Type B pancreatic cell (in vitro differentiated cells): ENCODE data around the gene HLA-DMA. TPM values are rescaled to one million over a fixed set of nuclear protein-coding genes. Genes with fewer than 3 reads are reported as not detected.
"Not testable (repeated sequence)": the region's sequence is repeated elsewhere in the genome, so short reads cannot be mapped to it uniquely, and the experiment has no call there.

Source experiments
- DNase-seq: peaks from one replicate; pipeline ENCODE4 v3.0.0; 2021; ENCODE audit warnings: mixed read lengths; ENCODE audit not compliant: unreplicated experiment; ENCODE audit errors: extremely low spot score
- H3K27ac Mint-ChIP-seq: 2 replicates; pipeline ENCODE4 v1.8.0; 2021; ENCODE audit warnings: mild to moderate bottlenecking, mixed read lengths
- H3K27me3 Mint-ChIP-seq: 2 replicates; pipeline ENCODE4 v1.8.0; 2021; ENCODE audit warnings: mixed read lengths
- H3K36me3 Mint-ChIP-seq: 2 replicates; pipeline ENCODE4 v1.8.0; 2021; ENCODE audit warnings: mixed read lengths
- H3K4me1 Mint-ChIP-seq: one replicate; pipeline ENCODE4 v1.8.0; 2021; ENCODE audit warnings: mixed read lengths; ENCODE audit not compliant: unreplicated experiment
- H3K4me3 Mint-ChIP-seq: 2 replicates; pipeline ENCODE4 v1.8.0; 2021; ENCODE audit warnings: mild to moderate bottlenecking, mixed read lengths
- H3K9me3 Mint-ChIP-seq: 2 replicates; pipeline ENCODE4 v1.8.0; 2021; ENCODE audit warnings: mixed read lengths
- total RNA-seq: library from RNA; stranded (reverse); gene quantifications from 2 replicates; pipeline ENCODE4 v1.2.1, GENCODE V29; 2021; ENCODE audit warnings: low replicate concordance
- TF ChIP-seq, protein P1 (sequence below): fragments of 200-600 bp; sonication (generic); conservative IDR thresholded peaks from 2 replicates; pipeline ENCODE4 v1.5.0; 2021; ENCODE audit warnings: antibody characterized with exemption, mild to moderate bottlenecking

HLA-DMA gene
- total RNA-seq, 1 donor from 2014 or later: 1.5 TPM

- peaks cover 5% of the 10 kb centered on the region for H3K4me1 Mint-ChIP-seq
- TF ChIP-seq, protein P1, sequence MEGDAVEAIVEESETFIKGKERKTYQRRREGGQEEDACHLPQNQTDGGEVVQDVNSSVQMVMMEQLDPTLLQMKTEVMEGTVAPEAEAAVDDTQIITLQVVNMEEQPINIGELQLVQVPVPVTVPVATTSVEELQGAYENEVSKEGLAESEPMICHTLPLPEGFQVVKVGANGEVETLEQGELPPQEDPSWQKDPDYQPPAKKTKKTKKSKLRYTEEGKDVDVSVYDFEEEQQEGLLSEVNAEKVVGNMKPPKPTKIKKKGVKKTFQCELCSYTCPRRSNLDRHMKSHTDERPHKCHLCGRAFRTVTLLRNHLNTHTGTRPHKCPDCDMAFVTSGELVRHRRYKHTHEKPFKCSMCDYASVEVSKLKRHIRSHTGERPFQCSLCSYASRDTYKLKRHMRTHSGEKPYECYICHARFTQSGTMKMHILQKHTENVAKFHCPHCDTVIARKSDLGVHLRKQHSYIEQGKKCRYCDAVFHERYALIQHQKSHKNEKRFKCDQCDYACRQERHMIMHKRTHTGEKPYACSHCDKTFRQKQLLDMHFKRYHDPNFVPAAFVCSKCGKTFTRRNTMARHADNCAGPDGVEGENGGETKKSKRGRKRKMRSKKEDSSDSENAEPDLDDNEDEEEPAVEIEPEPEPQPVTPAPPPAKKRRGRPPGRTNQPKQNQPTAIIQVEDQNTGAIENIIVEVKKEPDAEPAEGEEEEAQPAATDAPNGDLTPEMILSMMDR: no peak
- H3K27ac Mint-ChIP-seq: no peak overlapping the region
- no peaks in the 10 kb centered on the region for H3K9me3 Mint-ChIP-seq
- no peak for DNase-seq
- H3K36me3 Mint-ChIP-seq: no peaks in the 10 kb centered on the region
- peaks cover 23% of the 10 kb centered on the region for H3K27me3 Mint-ChIP-seq
- H3K4me3 Mint-ChIP-seq: no peak overlapping the region
These were observed 8.8 kb downstream of the HLA-DMA start for GRCh38 chr6:32943864-32944649.

DNA sequence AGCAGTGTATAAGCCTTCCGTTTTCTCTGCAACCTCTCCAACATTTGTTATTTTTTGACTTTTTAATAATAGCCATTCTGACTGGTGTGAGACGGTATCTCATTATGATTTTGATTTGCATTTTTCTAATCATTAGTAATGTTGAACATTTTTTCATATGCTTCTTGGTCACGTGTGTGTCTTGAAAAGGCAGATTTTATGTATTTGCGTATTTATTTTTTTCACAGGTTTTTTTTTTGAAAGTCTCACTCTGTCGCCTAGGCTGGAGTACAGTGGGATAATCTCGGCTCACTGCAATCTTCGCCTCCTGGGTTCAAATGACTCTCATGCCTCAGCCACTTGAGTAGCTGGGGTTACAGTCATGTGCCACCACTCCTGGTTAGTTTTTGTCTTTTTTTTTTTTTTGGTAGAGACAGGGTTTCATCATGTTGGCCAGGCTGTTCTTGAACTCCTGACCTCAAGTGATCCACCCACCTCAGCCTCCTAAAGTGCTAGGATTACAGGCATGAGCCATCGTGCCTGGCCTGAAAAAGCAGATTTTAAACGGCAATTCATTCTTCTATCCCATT lies 10.3 kb downstream of the HLA-DMA start:
- H3K27ac Mint-ChIP-seq, H3K4me1 Mint-ChIP-seq, H3K9me3 Mint-ChIP-seq, DNase-seq, H3K36me3 Mint-ChIP-seq, H3K4me3 Mint-ChIP-seq: not testable (repeated sequence)
- H3K27me3 Mint-ChIP-seq: peaks cover 30% of the 10 kb centered on the region

DNA sequence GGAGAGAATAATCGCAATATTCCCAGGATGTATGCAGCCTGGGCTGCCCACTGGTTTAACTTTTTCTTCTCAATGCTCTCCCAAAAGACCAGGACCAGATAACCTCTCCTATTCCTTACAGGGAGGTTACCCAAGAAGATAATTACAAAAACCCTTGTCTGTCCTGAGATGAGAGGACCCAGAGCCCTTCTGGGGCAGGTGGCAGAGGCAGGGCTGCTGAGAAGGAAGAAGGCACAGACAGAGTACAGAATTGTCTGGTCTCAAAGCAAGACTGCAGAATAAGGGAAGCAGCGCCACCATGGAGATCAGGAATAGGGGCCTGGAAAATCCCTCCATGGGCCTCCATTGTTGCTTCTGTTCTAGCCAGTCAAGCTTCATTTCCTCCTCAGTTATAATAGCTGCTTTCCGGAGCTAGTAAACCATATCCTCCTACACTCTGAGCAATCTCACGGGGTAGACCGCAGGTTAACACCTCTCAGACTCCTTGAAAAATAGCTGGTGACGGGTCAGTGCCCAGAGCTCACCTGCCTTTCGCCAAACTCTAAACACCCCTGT lies 11.6 kb downstream of the HLA-DMA start:
- Mint-ChIP-seq H3K9me3 (no peaks in the 10 kb centered on the region), H3K4me1 (peaks cover 5% of the 10 kb centered on the region), H3K36me3 (no peaks in the 10 kb centered on the region), H3K27me3 (peaks cover 40% of the 10 kb centered on the region), H3K27ac (peak overlapping the region; percentile 48), H3K4me3 (peak overlapping the region; percentile 81)
- TF ChIP-seq, protein P1: no peak
- DNase-seq: no peak

- DNase-seq: no peak
- H3K9me3 Mint-ChIP-seq: no peaks in the 10 kb centered on the region
- H3K27ac Mint-ChIP-seq: peak within 1 kb of the TSS; percentile 48
- peaks cover 5% of the 10 kb centered on the region for H3K4me1 Mint-ChIP-seq
- peak within 1 kb of the TSS; percentile 81 for H3K4me3 Mint-ChIP-seq
- no peaks in the 10 kb centered on the region for H3K36me3 Mint-ChIP-seq
- TF ChIP-seq, protein P1: no peak
- H3K27me3 Mint-ChIP-seq: peaks cover 46% of the 10 kb centered on the region
These were observed 12.2 kb downstream of the HLA-DMA start, which contains the start of gene HLA-DMB for GRCh38 chr6:32940656-32941213. Gene HLA-DMB, minus strand, starts transcription at chr6:32941028. Its CDS starts 221 bp downstream, at chr6:32940807.

DNA sequence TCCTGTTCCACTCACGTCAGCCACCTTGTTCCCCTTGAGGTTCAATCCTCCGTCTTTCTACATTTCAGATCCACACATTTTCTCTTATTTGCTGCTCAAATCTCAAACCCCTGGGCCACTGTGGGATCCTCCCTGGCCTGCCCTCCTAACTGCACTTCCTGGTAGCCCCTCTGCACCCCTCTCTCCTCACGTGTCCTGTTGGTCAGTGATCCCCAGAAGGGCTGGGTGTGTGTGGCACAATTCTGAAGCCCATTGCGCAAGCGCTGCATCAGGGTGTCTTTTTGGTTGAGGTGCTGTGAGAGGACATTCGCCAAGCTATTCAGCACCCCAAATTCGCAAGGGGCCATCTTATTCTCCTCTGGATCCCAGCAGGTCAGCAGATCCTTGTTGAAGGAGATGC lies 14.4 kb downstream of the HLA-DMA start:
- DNase-seq: no peak
- Mint-ChIP-seq H3K4me3 (no peak overlapping the region), H3K36me3 (no peaks in the 10 kb centered on the region), H3K27ac (no peak overlapping the region), H3K9me3 (no peaks in the 10 kb centered on the region), H3K27me3 (peaks cover 49% of the 10 kb centered on the region), H3K4me1 (peaks cover 5% of the 10 kb centered on the region)
- TF ChIP-seq, protein P1: no peak

GRCh38 chr6:32937230-32937633 lies 15.7 kb downstream of the HLA-DMA start:
- DNase-seq: no peak
- no peaks in the 10 kb centered on the region for H3K36me3 Mint-ChIP-seq
- peaks cover 51% of the 10 kb centered on the region for H3K27me3 Mint-ChIP-seq
- H3K27ac Mint-ChIP-seq: no peak overlapping the region
- H3K4me1 Mint-ChIP-seq: peaks cover 5% of the 10 kb centered on the region
- no peaks in the 10 kb centered on the region for H3K9me3 Mint-ChIP-seq
- H3K4me3 Mint-ChIP-seq: no peak overlapping the region
- TF ChIP-seq, protein P1: no peak
